ENCODE measurements around the gene SASH1.
"Not testable (repeated sequence)": the region's sequence is repeated elsewhere in the genome, so short reads cannot be mapped to it uniquely, and the experiment has no call there.

SASH1 gene

DNA sequence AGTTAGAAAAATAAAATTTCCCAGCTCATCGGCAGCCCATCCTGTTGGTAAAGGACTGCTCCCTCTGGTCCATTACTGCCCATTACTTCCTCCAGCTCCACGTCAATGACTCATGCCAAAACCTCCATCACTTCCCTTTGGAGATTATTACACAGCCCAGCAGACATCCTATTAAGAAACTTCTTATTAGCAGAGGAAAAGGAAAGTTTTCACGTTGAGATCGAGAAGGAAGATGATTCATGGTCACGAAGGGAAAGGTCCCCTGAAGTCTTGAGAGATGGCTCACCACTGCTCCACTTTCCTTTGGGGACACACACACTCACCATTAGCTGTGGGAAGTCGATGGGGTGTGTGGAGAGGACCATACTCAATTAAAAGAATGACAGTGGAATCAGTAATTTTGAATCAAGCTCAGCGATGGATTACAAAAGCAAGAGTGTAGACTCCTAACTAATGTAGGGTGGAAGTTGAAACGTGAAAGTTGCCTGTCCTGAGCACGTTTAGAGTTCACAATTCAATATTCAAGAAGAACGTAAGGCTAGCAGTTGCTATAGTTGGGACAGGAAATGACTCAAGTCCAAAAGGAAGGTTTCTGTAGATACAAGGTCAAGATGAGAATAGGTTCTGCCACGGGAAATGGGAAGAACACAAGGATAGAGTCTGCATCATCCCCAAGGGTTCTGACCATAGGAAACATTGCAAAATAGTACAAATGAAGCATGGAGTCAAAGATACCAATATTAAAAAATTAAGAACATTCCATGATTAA, 21.6 kb downstream of the SASH1 start:
- in situ Hi-C loops (cut with MboI; ENCODE audit: low sequenced_read_pairs) = no loop called here

DNA sequence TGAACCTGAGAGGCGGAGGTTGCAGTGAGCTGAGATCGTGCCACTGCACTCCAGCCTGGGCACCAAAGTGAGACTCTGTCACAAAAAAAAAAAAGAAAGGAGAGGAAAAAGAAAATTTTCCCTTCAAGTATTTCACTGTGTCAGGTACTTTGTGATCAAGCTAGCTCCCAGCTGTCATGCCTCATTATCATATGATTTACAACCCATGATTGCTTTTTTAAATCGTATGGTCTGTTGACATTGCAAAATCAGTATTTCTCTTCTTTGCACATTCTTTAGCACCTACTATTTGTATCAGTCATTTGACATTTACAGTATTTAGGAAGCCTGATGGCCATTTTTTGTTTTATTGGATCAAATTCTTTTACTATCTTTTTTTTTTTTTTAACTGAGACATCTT, 22.4 kb downstream of the SASH1 start:
- in situ Hi-C loops (cut with MboI; ENCODE audit: low sequenced_read_pairs) = no loop called here

DNA sequence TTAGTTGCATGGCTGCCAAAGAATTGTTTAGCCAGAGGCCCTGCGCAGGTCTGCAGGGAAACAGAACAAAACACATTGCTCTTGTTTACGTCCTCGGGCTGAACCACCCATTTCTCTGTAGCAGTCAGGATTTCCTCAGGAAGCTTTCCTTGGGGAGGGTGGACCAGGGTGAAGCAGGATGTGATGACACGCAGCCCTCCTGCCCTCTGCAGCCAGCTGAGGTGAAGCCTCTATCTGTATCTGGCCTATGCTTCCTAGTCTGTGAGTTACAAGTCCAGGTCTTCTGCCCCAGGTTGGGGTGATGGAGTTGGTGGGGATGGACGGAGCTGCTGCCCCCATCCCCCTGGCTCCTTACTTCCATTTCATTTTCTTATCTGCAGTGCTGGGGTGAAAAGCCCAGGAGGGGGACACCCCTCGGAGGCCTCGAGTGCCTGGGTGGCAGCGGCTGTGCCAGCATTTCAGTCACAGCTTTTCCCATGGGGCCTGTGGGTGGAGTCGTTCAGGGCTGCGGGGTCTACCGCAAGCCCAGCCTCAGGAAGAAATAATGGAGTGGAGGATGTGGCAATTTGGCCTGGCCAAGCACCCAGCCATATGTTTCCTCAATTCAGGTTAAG, 24.9 kb downstream of the SASH1 start:
- in situ Hi-C loops (cut with MboI; ENCODE audit: low sequenced_read_pairs) = no loop called here

DNA sequence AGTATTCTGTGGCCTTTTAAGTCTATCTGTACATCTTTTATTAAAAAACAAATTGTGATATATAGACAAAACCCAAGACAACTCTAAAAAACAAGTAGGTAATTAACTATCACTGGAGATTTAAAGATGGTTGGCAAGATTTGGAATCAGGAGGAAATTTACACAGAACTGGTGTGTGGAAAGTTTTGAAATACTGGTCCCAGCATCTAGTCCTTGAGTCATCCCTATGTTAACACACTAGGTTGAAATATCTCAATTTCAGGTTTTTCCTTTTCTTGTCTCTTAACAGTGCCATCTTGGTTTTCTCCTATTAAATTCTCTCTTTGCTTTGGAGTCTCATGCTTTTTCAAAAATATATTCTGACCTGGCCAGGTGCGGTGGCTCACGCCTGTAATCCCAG, 27.5 kb downstream of the SASH1 start:
- in situ Hi-C loops (cut with MboI; ENCODE audit: low sequenced_read_pairs) = no loop called here

DNA sequence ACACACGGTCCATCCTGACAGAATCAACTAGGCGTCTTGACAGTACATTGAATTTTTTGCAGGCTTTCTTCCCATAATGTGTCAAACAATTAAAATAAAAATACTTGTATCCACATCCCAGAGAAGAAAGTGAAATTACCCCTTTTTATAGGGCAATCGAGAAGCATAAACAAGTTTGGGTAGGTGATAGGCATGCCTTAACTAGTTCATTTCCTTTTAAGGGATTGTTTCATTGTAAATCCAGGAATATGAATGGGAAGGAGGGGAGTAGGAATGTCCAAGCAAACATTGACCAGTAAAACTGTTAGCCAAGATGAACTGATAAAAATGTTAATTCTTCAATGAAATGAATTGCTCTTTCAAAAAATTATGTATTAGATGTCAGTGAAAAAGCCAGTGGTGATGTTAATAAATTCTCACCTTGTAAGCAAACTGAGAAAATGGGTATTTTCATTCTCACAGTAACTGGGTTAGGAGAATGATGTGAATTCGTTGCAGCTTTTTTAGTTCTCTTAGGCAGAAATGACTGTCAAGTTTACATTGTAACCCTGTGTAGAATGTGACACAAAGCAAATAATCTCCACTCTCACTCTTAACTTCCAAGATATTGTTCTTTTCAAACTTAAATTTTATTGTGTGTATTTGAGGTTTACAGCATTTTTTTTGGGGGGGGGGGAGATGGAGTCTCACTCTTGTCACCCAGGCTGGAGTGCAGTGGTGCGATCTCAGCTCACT, 31.6 kb downstream of the SASH1 start:
- in situ Hi-C loops (cut with MboI; ENCODE audit: low sequenced_read_pairs) = no loop called here

DNA sequence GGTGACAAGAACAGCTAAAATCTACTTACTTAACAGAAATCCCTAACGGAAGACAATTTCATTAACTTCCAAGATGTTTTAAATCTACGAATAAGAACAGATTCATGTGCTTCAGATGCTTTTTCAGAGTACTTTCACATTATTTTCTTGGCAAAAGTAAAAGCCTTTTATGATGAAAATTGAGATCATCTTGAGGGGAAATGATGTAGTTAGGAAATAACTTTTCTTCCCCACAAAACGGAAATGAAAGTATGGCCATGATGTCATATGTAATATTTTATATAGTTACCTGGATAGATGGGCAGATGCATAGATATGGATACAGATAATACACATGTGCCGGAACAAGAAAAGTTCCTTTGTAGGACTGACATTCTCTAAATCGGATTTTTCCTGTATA, 32.8 kb downstream of the SASH1 start:
- in situ Hi-C loops (cut with MboI; ENCODE audit: low sequenced_read_pairs) = no loop called here

DNA sequence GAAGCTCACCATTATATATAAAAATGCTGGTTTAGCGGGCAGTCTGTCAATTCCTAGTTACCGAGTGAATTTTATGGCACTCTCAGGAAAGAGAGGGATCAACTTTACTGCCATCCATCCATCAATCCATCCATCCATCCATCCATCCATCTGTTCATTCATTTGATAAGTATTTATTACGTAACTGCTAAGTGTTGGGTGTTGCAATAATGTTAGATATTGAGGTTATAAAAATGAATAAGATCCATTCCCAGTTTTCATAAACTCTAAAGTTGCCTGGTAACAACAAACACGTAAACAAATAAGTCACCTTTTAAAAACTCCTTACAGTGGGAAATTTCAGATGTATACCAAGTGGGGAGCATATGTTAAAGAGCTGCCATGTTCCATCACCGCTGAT, 36.8 kb downstream of the SASH1 start:
- in situ Hi-C loops (cut with MboI; ENCODE audit: low sequenced_read_pairs) = no loop called here

DNA sequence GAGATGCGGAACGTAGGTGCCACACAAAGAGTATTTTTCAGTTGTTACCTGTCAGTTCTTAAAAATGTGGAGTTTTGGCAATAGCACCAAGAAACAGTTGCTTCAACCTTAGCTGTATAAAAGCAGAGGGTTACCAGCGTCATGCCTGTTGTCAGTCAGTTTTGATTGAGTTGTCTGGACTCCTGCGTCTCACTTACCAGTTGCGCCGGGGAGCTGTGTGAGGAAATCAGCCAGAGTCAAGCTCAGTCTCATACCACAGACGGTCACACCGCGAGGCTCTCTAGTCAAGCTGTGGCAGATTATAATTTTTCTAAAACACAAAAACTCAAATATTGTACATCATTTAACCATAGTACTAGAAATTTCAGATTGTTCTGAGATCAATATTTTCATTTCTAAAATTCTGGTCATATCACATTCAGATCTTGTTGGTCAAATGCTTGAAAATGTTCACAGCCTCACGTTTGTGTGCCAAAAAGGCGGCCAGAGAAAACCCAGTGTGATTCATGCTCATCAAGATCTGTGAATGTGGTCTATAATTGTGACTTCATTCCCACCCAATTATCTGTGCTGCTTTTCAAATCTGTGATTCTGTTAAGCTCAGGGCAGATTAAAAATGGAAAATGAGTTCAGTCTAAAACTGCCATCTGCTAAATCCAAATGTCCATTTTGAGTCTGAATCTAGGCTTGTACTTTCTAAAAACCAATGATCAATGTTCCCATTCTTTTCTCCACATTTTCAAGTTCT, 37.5 kb downstream of the SASH1 start:
- in situ Hi-C loops (cut with MboI; ENCODE audit: low sequenced_read_pairs) = no loop called here

DNA sequence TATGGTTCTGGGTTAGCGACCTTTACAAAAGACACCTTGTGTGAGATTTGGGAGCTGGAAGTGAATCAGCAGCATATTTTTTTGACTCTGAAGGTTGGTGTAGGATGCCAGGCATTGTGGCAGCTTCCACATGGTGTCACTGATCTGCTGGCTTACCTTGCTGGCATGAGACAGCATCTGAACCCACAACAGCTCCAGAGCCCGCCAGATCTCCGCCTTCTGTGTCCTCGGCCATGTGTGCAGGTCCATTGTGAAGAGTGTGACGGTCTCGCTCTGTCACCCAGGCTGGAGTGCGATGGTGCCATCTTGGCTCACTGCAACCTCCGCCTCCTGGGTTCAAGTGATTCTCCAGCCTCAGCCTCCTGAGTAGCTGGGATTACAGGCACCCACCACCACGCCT, 39.4 kb downstream of the SASH1 start:
- in situ Hi-C loops (cut with MboI; ENCODE audit: low sequenced_read_pairs) = not testable (repeated sequence)

DNA sequence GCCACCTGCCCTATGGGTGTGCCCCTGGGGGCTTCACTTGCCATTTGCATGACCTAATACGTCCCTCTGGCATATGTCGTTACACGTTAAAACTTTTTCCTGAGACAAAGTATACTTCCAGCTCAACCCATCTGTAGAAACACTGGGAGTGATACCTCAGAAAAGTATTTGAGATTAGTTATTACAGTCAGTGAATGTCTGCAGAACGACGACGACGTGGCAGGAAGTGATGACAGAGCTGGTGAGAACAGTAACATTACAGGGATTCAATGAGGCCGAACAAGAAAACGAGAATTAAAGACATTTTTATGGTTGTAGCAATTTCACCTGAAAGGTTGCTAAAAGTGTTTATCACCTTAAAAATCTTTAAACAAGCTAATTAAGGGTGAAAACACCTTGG, 40.2 kb downstream of the SASH1 start:
- in situ Hi-C loops (cut with MboI; ENCODE audit: low sequenced_read_pairs) = no loop called here

DNA sequence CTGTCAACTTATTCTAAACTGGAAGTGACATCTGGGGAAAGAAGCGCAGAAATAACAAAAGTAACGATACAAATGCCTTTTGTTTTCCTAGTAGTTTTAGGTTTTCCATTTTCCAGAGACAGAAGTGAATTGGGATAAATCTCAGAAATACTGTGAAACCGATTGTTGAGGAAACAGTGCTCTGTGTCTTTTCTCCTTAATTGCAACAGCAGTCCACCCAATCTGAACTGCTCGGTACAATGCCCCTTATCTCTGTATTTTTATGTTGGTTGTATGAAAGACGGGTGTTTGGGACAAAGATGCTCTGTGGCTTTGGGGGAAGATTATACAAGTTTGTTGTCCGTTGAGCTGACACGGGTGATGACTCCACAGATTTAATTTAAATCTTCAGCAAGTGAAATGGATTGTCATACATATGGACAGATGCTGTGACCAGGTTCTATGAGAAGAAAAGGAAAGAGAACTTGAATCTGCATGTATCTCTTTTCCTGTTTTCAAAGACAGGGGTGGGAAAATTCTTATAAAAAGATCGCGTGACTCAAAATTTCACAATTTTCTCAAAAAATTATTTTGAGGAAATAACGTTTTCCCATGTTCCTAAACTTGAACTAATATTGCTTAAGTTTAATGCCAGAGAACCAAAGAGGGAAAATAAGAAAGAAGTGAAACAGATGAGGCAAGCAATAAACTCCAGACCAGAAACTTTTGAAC, 41.2 kb downstream of the SASH1 start:
- in situ Hi-C loops (cut with MboI; ENCODE audit: low sequenced_read_pairs) = no loop called here

DNA sequence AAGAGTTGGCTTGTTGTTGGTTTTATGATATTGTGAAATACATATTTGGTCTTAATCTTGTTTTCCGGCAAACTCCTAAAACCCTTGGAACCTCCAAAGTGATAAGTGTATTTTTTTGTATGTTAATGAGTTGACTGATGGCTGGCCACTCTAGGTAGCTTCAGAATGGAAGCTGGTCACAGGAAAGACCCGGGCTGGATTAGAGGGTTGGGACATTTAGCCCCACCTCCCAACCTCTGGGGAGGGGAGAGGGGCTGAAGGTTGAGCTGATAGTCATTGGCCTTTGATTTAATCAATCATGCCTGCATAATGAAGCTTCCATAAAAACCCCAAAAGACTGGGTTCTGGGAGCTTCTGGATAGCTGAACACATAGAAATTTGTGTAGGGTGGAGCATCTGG, 42.7 kb downstream of the SASH1 start:
- in situ Hi-C loops (cut with MboI; ENCODE audit: low sequenced_read_pairs) = no loop called here

DNA sequence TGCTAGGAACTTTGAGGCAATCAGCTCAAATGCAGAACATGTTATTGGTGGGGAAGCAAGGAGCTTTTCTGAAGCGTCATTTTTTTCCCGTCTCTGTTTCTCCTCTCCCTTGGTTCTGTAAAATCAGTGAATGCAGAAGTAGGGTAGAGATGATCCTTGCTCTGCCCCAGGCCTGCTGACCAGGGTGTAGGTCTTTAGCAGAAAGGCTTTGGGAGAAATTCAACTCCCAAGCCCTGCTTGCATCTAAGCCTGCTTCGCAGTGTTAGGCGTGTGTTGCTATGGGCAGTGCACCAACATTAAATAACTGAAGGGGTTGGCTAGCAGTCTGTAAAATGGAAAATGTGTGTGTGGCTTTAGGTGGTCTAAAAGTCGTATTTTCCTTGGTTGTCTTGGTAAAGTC, 45.9 kb downstream of the SASH1 start:
- in situ Hi-C loops (cut with MboI; ENCODE audit: low sequenced_read_pairs) = no loop called here

DNA sequence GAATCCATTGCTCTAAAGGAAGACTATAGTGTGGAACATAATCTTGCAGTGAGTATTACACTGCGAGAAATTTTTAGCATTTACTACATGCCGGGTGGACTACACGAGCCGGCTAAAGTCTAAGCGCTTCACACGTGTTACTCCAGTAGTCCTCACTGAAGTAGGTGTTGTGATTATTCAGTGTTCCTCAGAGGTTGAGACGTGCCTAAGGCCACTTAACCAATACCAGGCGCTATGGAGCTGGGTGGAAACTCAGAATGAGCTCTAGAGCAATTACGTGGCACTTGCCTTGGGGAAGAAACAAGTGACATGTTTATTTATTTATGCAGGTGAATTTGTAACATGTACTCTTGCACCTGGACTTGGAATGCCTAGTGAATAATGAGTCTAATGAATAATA, 46.4 kb downstream of the SASH1 start:
- in situ Hi-C loops (cut with MboI; ENCODE audit: low sequenced_read_pairs) = no loop called here

DNA sequence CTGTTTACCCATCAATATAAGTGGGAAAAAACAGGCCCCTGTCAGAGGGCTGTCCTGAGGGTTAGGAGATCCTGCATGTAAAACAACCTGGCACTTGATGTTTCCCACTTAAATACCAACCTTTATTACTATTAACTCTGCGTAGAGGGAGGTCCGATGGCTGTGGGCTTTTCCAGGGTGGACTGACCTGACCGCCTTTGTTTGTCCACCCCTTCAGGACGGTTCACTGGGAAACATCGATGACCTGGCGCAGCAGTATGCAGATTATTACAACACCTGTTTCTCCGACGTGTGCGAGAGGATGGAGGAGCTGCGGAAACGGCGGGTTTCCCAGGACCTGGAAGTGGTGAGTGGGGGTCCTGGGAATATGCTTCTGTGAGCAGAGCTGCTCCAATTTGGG, 47.3 kb downstream of the SASH1 start:
- in situ Hi-C loops (cut with MboI; ENCODE audit: low sequenced_read_pairs) = no loop called here

DNA sequence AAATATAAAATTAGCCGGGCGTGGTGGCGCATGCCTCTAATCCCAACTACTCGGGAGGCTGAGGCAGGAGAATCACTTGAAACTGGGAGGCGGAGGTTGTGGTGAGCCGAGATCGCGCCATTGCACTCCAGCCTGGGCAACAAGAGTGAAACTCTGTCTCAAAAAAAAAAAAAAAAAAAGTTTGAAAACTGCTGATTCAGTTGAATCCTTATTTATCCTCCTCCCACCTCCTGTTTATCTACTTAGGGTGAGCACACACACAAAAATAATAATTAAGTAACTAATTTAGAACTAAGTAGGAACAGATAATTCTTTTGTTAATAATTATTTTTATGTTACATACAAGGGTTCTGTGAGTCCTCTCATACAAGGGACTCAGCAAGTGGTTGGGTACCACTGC, 49.5 kb downstream of the SASH1 start:
- in situ Hi-C loops (cut with MboI; ENCODE audit: low sequenced_read_pairs) = not testable (repeated sequence)

DNA sequence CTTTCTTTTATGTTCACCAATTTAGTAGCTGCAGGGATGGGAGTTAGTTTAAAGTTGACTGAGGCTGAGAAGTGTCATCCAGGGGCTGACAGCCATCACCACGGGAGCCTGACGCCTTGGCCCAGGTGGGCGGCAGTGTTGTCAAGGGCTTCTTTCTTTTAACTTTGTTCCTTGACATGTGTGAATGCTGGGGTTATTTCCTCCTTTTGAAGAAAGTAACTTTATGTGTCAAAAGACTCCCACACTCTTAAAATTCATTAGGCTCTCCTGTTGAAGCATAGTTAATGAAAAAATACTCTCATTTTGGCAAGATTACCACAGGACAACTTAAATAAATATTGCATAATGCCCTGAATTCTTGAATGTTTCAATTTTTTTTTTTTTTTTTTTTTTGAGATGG, 50.0 kb downstream of the SASH1 start:
- in situ Hi-C loops (cut with MboI; ENCODE audit: low sequenced_read_pairs) = no loop called here

DNA sequence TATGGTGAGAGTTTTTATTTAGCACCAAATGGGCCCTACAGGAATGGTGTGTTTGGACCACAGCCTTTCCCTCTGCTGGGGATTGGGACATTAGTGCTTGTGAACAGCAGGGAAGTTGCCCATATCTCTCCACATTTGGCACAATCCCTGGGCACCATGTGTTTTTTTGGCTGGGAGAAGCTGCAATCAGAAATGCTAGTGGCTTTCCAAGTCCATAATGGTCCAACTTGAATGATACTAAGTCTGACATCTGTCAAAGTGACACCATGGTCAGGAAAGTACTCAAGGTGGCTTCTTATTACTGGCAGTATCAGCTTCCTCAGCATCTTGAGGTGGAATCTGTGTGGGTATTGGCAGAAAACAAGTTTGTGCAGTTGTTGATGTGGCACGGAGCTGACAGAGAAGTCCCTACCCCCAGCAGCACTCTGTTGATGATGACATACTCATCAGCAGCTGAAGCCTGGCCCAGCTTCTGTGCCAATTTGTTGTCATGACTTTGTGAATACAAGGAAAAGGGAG, 53.0 kb downstream of the SASH1 start:
- in situ Hi-C loops (cut with MboI; ENCODE audit: low sequenced_read_pairs) = no loop called here

DNA sequence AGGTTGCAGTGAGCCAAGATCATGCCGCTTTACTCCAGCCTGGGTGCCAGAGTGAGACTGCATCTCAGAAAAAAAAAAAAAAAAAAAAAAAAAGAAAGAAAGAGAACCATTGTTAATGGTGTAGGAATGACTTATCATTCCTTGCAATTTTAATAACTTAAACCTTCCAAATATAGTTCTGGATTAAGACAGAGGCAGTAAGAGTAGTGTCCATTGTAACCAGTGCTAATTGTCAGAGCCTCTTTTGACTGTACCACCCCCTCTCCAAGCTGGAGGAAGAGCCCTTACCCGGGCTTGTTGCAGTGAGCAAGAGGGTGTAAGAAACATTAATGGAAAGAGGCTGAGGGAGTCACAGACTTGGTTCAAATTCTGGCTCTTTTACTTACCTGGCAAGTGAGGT, 53.8 kb downstream of the SASH1 start:
- in situ Hi-C loops (cut with MboI; ENCODE audit: low sequenced_read_pairs) = no loop called here

DNA sequence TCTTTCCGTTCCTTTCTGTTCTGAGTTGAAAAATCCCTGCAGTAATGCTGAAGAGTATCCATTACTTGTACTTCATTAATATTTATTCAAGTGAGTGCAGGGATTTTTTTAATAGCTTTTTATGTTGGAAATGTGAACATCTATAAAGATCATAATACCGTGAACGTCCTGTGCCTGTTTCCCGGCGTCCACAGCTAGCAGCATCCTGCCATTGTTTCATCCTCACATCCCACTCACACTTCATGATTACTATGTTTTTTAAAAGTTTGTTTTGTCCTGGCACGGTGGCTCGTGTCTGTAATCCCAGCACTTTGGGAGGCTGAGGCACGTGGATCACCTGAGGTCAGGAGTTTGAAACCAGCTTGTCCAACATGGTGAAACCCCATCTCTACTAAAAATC, 54.3 kb downstream of the SASH1 start:
- in situ Hi-C loops (cut with MboI; ENCODE audit: low sequenced_read_pairs) = no loop called here

DNA sequence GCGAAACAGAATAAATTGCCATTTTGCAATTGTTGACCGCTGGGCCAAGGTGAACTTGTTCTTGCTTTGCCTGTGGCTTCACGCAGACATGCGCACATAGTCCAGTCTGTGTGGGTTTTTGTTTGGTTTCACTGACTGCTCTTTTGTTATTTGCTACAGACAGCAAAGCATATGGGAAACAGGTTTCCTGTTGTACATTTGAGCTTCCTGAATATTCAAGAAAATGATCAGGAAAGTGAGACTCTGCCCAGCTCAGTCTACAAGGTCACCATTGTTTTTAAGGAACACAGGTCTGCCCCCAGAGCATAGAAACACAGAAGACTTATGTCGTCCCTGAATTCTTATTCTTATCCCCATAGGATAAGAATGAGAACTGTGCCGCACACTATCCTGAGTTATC, 55.6 kb downstream of the SASH1 start:
- in situ Hi-C loops (cut with MboI; ENCODE audit: low sequenced_read_pairs) = no loop called here

Measured in hTERT RPE-1 (cell line).